B cell (primary cell): ENCODE results near the gene PHF12.

Experiments used
- EZH2 ChIP-seq: IDR thresholded peaks from 2 replicates; pipeline ENCODE4 v1.6.1; 2012; ENCODE audit warnings: borderline replicate concordance, low read depth, mild to moderate bottlenecking, moderate library complexity, low read length; ENCODE audit not compliant: insufficient read depth, poor library complexity, severe bottlenecking
- TF ChIP-seq, protein P1 (sequence below): fragments of 200-600 bp; IDR thresholded peaks from one replicate; pipeline ENCODE4 v1.8.0; 2022; ENCODE audit warnings: antibody characterized with exemption, mild to moderate bottlenecking

DNA sequence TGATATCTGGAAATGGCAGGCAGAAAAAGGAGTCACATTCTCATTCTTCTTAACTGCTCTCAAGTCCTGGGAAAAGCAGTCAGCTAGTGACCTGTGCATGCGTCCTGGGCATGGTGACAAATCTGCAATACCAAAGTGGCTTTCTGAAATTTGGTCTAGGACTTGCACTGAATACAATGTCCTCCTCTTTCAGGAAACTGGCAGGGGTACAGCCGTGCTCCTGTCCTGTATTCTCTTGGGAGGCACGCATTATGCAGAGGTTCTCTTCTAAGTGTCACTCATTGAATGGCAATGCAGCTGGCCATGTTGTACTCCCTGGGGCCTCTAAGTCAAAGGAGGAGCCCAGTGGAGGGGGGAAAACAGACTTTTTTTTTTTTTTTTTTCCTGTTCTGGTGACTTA is 10.6 kb downstream of the PHF12 start:
- TF ChIP-seq, protein P1, sequence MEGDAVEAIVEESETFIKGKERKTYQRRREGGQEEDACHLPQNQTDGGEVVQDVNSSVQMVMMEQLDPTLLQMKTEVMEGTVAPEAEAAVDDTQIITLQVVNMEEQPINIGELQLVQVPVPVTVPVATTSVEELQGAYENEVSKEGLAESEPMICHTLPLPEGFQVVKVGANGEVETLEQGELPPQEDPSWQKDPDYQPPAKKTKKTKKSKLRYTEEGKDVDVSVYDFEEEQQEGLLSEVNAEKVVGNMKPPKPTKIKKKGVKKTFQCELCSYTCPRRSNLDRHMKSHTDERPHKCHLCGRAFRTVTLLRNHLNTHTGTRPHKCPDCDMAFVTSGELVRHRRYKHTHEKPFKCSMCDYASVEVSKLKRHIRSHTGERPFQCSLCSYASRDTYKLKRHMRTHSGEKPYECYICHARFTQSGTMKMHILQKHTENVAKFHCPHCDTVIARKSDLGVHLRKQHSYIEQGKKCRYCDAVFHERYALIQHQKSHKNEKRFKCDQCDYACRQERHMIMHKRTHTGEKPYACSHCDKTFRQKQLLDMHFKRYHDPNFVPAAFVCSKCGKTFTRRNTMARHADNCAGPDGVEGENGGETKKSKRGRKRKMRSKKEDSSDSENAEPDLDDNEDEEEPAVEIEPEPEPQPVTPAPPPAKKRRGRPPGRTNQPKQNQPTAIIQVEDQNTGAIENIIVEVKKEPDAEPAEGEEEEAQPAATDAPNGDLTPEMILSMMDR = no peak
- no peak for TF ChIP-seq EZH2
